HUES64 (cell line): ENCODE results near the gene BFSP2.
"Not testable (repeated sequence)": the region's sequence is repeated elsewhere in the genome, so short reads cannot be mapped to it uniquely, and the experiment has no call there.

ENCODE experiments used
- H3K27ac ChIP-seq: 2 replicates; pipeline ENCODE4 v1.7.0; 2013; ENCODE audit warnings: low read depth, low read length, inconsistent platforms
- H3K27me3 ChIP-seq: 2 replicates; pipeline ENCODE4 v1.6.1; 2013; ENCODE audit warnings: mild to moderate bottlenecking, low read length; ENCODE audit not compliant: insufficient read depth
- H3K36me3 ChIP-seq: 2 replicates; pipeline ENCODE4 v1.6.1; 2013; ENCODE audit warnings: mild to moderate bottlenecking, low read length; ENCODE audit not compliant: insufficient read depth
- H3K4me1 ChIP-seq: 2 replicates; pipeline ENCODE4 v1.6.1; 2013; ENCODE audit warnings: mild to moderate bottlenecking, low read length, moderate library complexity; ENCODE audit not compliant: insufficient read depth
- H3K4me3 ChIP-seq: 2 replicates; pipeline ENCODE4 v1.5.1; 2013; ENCODE audit warnings: mild to moderate bottlenecking, low read length, moderate library complexity
- H3K9ac ChIP-seq: 2 replicates; pipeline ENCODE4 v1.6.1; 2013; ENCODE audit warnings: mild to moderate bottlenecking, low read depth, low read length
- H3K9me3 ChIP-seq: 2 replicates; pipeline ENCODE4 v1.6.1; 2013; ENCODE audit warnings: low read depth, low read length; ENCODE audit not compliant: insufficient read depth
- WGBS: fragments of 150-250, 120-280 bp; methylation state at CpG from one replicate; pipeline ENCODE4 v1.1.7; 2013; ENCODE audit warnings: missing lambda C conversion rate; 5-methylcytosine and 5-hydroxymethylcytosine counted together

Gene BFSP2

GRCh38 chr3:133487920-133488540 is 88.2 kb downstream of the BFSP2 start:
- Histone ChIP-seq H3K4me3 (no peak overlapping the region), H3K27me3 (no peaks in the 10 kb centered on the region), H3K4me1 (peaks cover 11% of the 10 kb centered on the region; the same call in 1 of the 2 replicates), H3K9me3 (peaks cover 39% of the 10 kb centered on the region), H3K36me3 (no peaks in the 10 kb centered on the region), H3K9ac (no peak overlapping the region), H3K27ac (no peak overlapping the region)
- WGBS = 96% methylated on average over 1 of the region's 1 CpG

- no peak overlapping the region for H3K4me3 ChIP-seq
- no peaks in the 10 kb centered on the region for H3K27me3 ChIP-seq
- no peak overlapping the region for H3K27ac ChIP-seq
- 88% methylated on average over 3 of the region's 3 CpGs for WGBS
- H3K36me3 ChIP-seq = no peaks in the 10 kb centered on the region
- H3K9ac ChIP-seq = no peak overlapping the region
- H3K9me3 ChIP-seq = peaks cover 39% of the 10 kb centered on the region
- peaks cover 13% of the 10 kb centered on the region; the same call in 1 of the 2 replicates for H3K4me1 ChIP-seq
Observed at GRCh38 chr3:133488785-133489367, 89.0 kb downstream of the BFSP2 start.

DNA sequence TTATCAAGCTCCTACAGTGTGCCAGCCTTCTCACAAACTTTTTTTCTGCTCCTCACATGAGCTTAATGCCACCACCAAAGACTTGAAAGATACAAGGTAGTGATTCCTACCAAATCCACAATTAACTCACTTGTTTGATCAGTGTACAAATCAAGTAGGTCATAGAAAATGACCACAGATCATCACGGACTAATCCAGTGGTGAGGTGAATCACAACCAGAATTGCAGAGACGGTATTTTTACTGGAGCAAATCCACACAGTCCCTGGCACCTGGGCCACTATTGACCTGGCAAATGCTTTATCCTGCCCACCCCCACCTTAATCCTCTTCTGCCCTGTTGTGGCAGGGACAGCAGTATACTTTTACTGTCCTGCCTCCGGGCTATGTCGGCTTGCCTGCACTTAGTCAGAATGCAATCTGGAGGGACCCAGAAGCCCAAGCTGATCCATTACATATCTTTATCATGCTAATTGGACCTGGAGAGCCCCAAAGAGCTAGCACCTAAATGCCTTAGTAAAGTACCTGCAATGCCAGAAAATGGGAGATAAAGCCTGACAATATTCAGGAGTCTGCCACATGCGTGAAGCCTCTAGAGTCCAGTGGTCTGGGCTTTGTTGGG is 89.7 kb downstream of the BFSP2 start:
- H3K4me1 ChIP-seq = peaks cover 13% of the 10 kb centered on the region; the same call in 1 of the 2 replicates
- WGBS = 64% methylated on average over 5 of the region's 5 CpGs
- H3K4me3 ChIP-seq = no peak overlapping the region
- H3K9ac ChIP-seq = no peak overlapping the region
- H3K27ac ChIP-seq = peak overlapping the region; percentile 68; the same call in 1 of the 2 replicates
- H3K27me3 ChIP-seq = no peaks in the 10 kb centered on the region
- H3K36me3 ChIP-seq = no peaks in the 10 kb centered on the region
- H3K9me3 ChIP-seq = peaks cover 38% of the 10 kb centered on the region

- Histone ChIP-seq H3K4me3 (no peak overlapping the region), H3K27me3 (no peaks in the 10 kb centered on the region), H3K9me3 (peaks cover 30% of the 10 kb centered on the region), H3K9ac (no peak overlapping the region), H3K27ac (no peak overlapping the region), H3K4me1 (peaks cover 13% of the 10 kb centered on the region; the same call in 1 of the 2 replicates), H3K36me3 (no peaks in the 10 kb centered on the region)
- 92% methylated on average over 12 of the region's 12 CpGs for WGBS
Observed at GRCh38 chr3:133490468-133491351, 90.9 kb downstream of the BFSP2 start.

DNA sequence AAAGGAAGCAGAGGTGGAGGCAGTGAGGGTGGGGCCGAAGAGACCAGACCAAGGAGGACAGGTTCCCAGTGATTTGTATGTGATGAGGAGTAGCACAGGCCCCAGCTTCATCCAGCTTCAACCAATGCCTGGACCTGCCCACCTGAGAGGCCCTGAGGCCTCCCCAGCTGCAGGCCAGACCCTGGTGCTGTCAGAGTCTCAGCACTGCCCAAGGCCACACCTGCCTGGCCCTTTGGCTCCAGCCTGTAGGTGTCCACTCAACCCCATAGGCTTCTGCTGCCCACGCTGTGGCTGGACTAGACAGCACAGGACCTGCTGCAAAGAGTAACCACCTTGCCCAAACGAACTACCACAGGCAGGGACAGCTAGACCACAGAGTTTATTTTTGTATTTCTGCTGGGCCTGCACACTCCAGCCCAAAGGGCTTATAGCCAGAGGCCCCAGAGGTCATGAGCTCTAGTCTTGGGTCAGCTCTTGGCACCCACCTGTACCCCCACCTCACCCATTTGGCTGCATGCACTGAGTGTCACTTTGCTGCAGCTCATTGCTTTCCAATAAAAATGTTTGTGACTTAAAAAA is 91.7 kb downstream of the BFSP2 start:
- Histone ChIP-seq H3K27ac (no peak overlapping the region), H3K27me3 (no peaks in the 10 kb centered on the region), H3K9me3 (peaks cover 24% of the 10 kb centered on the region), H3K9ac (no peak overlapping the region), H3K36me3 (no peaks in the 10 kb centered on the region), H3K4me1 (peaks cover 13% of the 10 kb centered on the region; the same call in 1 of the 2 replicates), H3K4me3 (no peak overlapping the region)
- 94% methylated on average over 3 of the region's 3 CpGs for WGBS

DNA sequence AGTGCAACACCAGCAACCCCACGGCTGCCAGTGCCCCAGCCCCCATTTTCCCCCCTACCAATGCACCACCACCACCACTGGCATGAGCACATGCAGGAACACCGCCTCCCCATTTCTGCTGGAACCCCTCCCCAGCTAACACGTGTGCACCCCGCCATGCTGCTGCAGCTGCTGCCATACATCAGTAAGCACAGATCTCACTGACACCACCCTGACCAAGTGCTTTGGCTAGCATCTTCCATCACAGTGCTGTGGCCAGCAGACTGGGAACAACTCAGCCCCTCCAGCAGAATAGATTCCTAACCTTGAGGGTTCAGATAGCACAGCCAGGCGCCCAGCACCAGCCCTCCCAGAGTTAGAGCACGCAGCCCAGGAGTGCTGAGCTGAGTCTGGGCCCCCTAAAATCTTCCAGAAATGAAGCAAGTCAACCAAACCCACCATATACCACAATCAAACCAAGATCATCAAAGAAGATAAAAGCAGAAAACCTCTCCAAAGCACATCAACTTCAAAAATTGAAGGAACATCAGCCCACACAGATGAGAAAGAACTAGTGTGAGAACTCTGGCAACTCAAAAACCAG is 92.4 kb downstream of the BFSP2 start:
- 92% methylated on average over 6 of the region's 6 CpGs for WGBS
- H3K36me3 ChIP-seq = no peaks in the 10 kb centered on the region
- no peaks in the 10 kb centered on the region for H3K27me3 ChIP-seq
- H3K9ac ChIP-seq = no peak overlapping the region
- peaks cover 13% of the 10 kb centered on the region; the same call in 1 of the 2 replicates for H3K4me1 ChIP-seq
- H3K9me3 ChIP-seq = peaks cover 18% of the 10 kb centered on the region
- H3K4me3 ChIP-seq = no peak overlapping the region
- no peak overlapping the region for H3K27ac ChIP-seq

- Histone ChIP-seq H3K4me3 (no peak overlapping the region), H3K36me3 (no peaks in the 10 kb centered on the region), H3K9me3 (no peaks in the 10 kb centered on the region), H3K27ac (no peak overlapping the region), H3K4me1 (peaks cover 13% of the 10 kb centered on the region; the same call in 1 of the 2 replicates), H3K27me3 (no peaks in the 10 kb centered on the region), H3K9ac (no peak overlapping the region)
- WGBS = 57% methylated on average over 6 of the region's 6 CpGs
Observed at GRCh38 chr3:133494469-133494868, 94.6 kb downstream of the BFSP2 start.

DNA sequence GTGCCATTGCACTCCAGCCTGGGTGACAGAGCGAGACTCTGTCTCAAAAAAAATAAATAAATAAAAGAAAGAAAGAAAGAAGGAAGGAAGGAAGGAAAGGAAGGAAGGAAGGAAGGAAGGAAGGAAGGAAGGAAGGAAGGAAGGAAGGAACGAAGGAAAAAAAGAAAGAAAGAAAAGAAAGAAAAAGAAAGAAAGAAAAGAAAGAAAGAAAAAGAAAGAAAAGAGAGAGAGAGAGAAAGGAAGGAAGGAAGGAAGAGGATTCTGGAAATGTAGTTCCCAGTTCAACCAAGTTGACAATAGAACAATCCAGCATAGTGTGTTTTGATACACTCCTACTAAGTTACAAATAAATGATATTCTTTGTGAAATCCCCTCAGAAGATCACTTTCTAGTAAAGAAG is 102.7 kb downstream of the BFSP2 start:
- not testable (repeated sequence) for H3K36me3 ChIP-seq, H3K27ac ChIP-seq, H3K4me1 ChIP-seq, H3K9me3 ChIP-seq, H3K27me3 ChIP-seq, H3K4me3 ChIP-seq, H3K9ac ChIP-seq
- WGBS = no CpG with 5 or more reads among the region's 2 CpGs

DNA sequence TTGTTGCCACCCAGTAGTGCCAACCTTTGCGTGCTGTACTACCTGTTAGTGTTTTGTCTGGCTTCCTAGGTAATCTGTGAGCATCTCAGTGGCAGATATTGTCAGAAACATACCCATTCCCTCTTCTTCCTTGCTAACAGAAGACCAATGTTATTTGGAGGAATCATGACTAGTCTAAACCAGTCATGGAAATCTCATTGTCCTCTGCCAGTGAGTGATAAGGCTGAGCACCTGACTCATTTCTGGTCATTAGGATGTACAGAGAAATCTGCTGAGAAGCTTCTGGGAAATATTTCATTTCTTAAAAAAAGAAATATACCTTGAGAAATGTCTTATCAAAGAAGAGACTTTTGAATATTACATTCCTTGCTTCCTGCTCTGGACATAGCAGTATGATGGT is 103.6 kb downstream of the BFSP2 start:
- H3K9ac ChIP-seq = no peak overlapping the region
- WGBS = 0% methylated on average over 1 of the region's 1 CpG
- H3K4me1 ChIP-seq = no peaks in the 10 kb centered on the region
- H3K4me3 ChIP-seq = no peak overlapping the region
- H3K27me3 ChIP-seq = no peaks in the 10 kb centered on the region
- no peaks in the 10 kb centered on the region for H3K36me3 ChIP-seq
- H3K27ac ChIP-seq = no peak overlapping the region
- H3K9me3 ChIP-seq = no peaks in the 10 kb centered on the region

DNA sequence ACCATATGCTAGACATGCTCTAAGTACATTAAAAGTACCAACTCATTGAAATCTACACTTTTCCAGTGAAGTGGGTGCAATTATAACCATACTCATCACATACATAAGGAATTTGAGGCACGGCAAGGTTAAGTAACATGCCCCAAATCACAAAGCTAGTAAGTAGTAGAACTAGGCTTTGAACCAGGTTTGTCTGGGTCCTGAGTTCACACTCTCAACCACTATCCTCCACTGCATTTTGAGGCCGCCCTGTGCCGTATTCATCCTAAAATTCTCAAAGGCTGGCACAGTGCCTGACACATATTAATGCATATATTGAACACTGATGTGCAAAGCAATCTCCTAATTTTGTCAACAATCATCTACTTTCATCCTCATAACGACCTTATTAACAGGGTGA is 104.9 kb downstream of the BFSP2 start:
- H3K27me3 ChIP-seq = no peaks in the 10 kb centered on the region
- WGBS = 92% methylated on average over 4 of the region's 4 CpGs
- H3K4me3 ChIP-seq = no peak overlapping the region
- H3K4me1 ChIP-seq = no peaks in the 10 kb centered on the region
- H3K36me3 ChIP-seq = no peaks in the 10 kb centered on the region
- no peak overlapping the region for H3K27ac ChIP-seq
- H3K9me3 ChIP-seq = no peaks in the 10 kb centered on the region
- no peak overlapping the region for H3K9ac ChIP-seq
